WTC11 (cell line): Measurements from ENCODE around the gene BPIFB2. TPM values are rescaled to one million over a fixed set of nuclear protein-coding genes. Genes with fewer than 3 reads are reported as not detected.

Experiments used
- ATAC-seq: fragments of 200-7000 bp; cut with Tn5 transposase; 2 replicates; pipeline ENCODE4 v1.10.0; 2021; ENCODE audit warnings: mild to moderate bottlenecking, moderate library complexity
- CTCF ChIA-PET: fragments of 300-600 bp; sonication (Branson Sonifier 250); formaldehyde crosslinking; loops from one replicate; lab custom pipeline; 2021; ENCODE audit warnings: antibody characterized with exemption; lab: Charles Lee
- POLR2A ChIA-PET: fragments of 350-600 bp; sonication (Branson Sonifier 250); formaldehyde crosslinking; loops from one replicate; lab custom pipeline; 2021; ENCODE audit warnings: antibody characterized with exemption; lab: Charles Lee
- DNase-seq: peaks from one replicate; pipeline ENCODE4 v3.0.0; 2021; ENCODE audit warnings: low spot score
- H3K27ac Mint-ChIP-seq: 2 replicates; pipeline ENCODE4 v1.8.0; 2021; ENCODE audit warnings: mixed read lengths
- H3K27me3 Mint-ChIP-seq: 2 replicates; pipeline ENCODE4 v1.8.0; 2021; ENCODE audit warnings: low read depth, mild to moderate bottlenecking, moderate library complexity, mixed read lengths
- H3K36me3 Mint-ChIP-seq: 2 replicates; pipeline ENCODE4 v1.8.0; 2021; ENCODE audit warnings: mixed read lengths
- H3K4me1 Mint-ChIP-seq: 2 replicates; pipeline ENCODE4 v1.8.0; 2022; ENCODE audit warnings: mixed read lengths
- H3K4me3 Mint-ChIP-seq: 2 replicates; pipeline ENCODE4 v1.8.0; 2021; ENCODE audit warnings: mild to moderate bottlenecking, moderate library complexity, mixed read lengths
- H3K9me3 Mint-ChIP-seq: 2 replicates; pipeline ENCODE4 v1.8.0; 2021; ENCODE audit warnings: mixed read lengths
- ETV6 ChIP-seq: sonication (generic); formaldehyde crosslinking; IDR thresholded peaks from 2 replicates; pipeline ENCODE4 v1.8.1; 2022; ENCODE audit warnings: mild to moderate bottlenecking, missing genetic modification reagents
- GABPB1 ChIP-seq: sonication (generic); formaldehyde crosslinking; IDR thresholded peaks from 2 replicates; pipeline ENCODE4 v1.8.1; 2023; ENCODE audit warnings: mild to moderate bottlenecking, missing genetic modification reagents
- HMGA2 ChIP-seq: fragments of 250-450 bp; sonication (Bioruptor Pico); IDR thresholded peaks from 2 replicates; pipeline ENCODE4 v1.4.0; 2021; ENCODE audit warnings: mild to moderate bottlenecking, moderate library complexity
- IRF2 ChIP-seq: sonication (generic); formaldehyde crosslinking; IDR thresholded peaks from 2 replicates; pipeline ENCODE4 v1.8.0; 2022; ENCODE audit warnings: low read depth, missing genetic modification reagents, borderline replicate concordance
- JAZF1 ChIP-seq: fragments of 250-450 bp; sonication (Bioruptor Pico); IDR thresholded peaks from 2 replicates; pipeline ENCODE4 v1.9.0; 2021; ENCODE audit warnings: moderate library complexity, mild to moderate bottlenecking, inconsistent platforms
- KAT7 ChIP-seq: sonication (generic); formaldehyde crosslinking; IDR thresholded peaks from 2 replicates; pipeline ENCODE4 v1.8.1; 2023; ENCODE audit warnings: missing genetic modification reagents, mild to moderate bottlenecking, borderline replicate concordance
- NR1H2 ChIP-seq: sonication (generic); formaldehyde crosslinking; IDR thresholded peaks from 2 replicates; pipeline ENCODE4 v1.9.0; 2021; ENCODE audit warnings: mild to moderate bottlenecking, moderate library complexity, missing genetic modification reagents
- PRRX2 ChIP-seq: fragments of 250-450 bp; sonication (Bioruptor Pico); IDR thresholded peaks from 2 replicates; pipeline ENCODE4 v1.8.0; 2021; ENCODE audit warnings: mild to moderate bottlenecking
- SOX15 ChIP-seq: fragments of 250-450 bp; sonication (Bioruptor Pico); IDR thresholded peaks from 2 replicates; pipeline ENCODE4 v1.9.0; 2021; ENCODE audit warnings: mild to moderate bottlenecking
- SP1 ChIP-seq: sonication (generic); formaldehyde crosslinking; conservative IDR thresholded peaks from 2 replicates; pipeline ENCODE4 v1.8.1; 2022; ENCODE audit warnings: missing genetic modification reagents
- ZBTB21 ChIP-seq: sonication (generic); formaldehyde crosslinking; IDR thresholded peaks from 2 replicates; pipeline ENCODE4 v1.8.1; 2023; ENCODE audit warnings: mild to moderate bottlenecking, missing genetic modification reagents, borderline replicate concordance
- ZNF396 ChIP-seq: fragments of 250-450 bp; sonication (Bioruptor Pico); IDR thresholded peaks from 2 replicates; pipeline ENCODE4 v1.8.0; 2021; ENCODE audit warnings: mild to moderate bottlenecking, moderate library complexity, borderline replicate concordance
- ZNF423 ChIP-seq: fragments of 250-450 bp; sonication (Bioruptor Pico); IDR thresholded peaks from 2 replicates; pipeline ENCODE4 v2.1.2; 2022; ENCODE audit warnings: mild to moderate bottlenecking, moderate library complexity
- total RNA-seq: library from RNA; stranded (reverse); gene quantifications from 3 replicates; pipeline ENCODE4 v1.2.3, GENCODE V29; 2021
- TF ChIP-seq, protein P1 (sequence below): fragments of 200-600 bp; IDR thresholded peaks from 2 replicates; pipeline ENCODE4 v1.8.0; 2022; ENCODE audit warnings: antibody characterized with exemption
- TF ChIP-seq, protein P2 (sequence below): sonication (generic); formaldehyde crosslinking; IDR thresholded peaks from 2 replicates; pipeline ENCODE4 v1.8.1; 2023; ENCODE audit warnings: mild to moderate bottlenecking, missing genetic modification reagents, borderline replicate concordance
- TF ChIP-seq, protein P3 (sequence below): sonication (generic); formaldehyde crosslinking; IDR thresholded peaks from 2 replicates; pipeline ENCODE4 v1.8.1; 2022; ENCODE audit warnings: mild to moderate bottlenecking, moderate library complexity, missing genetic modification reagents
- TF ChIP-seq, protein P4 (sequence below): fragments of 250-450 bp; sonication (Bioruptor Pico); IDR thresholded peaks from 2 replicates; pipeline ENCODE4 v1.9.0; 2021; ENCODE audit warnings: moderate library complexity, mild to moderate bottlenecking, inconsistent platforms, borderline replicate concordance
- TF ChIP-seq, protein P5 (sequence below): sonication (generic); formaldehyde crosslinking; IDR thresholded peaks from 2 replicates; pipeline ENCODE4 v1.8.1; 2023; ENCODE audit warnings: mild to moderate bottlenecking, missing genetic modification reagents

BPIFB2 gene
- total RNA-seq, 1 experiment from 2014 or later, result 0.09 TPM

DNA sequence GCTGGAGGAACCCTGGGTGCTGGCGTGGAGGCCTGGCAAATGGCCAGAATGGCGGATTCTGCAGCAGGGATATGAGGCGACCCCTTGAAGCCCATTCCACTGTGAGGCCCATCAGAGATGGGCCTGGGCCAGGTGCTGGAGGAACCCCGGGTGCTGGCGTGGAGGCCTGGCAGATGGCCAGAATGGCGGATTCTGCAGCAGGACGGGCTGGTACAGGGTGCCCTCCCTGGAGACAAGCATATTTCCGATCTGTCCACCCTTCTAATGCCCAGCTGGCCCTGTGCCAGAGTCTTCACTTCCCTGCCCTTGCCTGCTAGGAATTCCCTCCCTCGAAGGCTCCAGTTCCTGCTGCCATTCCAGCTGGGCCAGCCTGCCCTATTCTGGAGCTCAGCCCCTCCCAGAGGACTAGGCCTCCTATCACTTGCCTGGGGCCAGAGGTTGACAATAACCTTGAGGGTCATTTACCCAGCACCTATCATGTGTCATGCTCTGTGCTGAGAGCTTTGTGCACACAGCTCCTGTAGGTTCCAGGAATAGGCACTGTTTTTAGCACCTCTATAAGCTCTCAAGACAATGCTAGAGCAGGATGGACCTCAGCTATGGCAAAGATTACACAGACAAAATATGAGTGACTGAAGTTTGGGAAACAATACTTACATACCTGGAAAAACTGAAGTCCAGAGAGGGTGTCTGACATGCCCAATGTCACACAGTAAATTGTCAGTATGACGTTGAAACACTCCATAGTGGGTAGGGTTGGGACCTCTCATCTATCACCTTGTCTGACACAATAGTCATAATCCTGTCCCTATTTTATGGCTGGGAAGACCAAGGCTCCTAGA is 24.7 kb upstream of the BPIFB2 start:
- CTCF ChIA-PET, result interaction anchor here (1.4 to 3.5 kb wide), 3 partner anchors 12 to 113 kb away, joined by 3 to 15 read pairs (median 4); no protein-coding TSS in a partner anchor
- H3K9me3 Mint-ChIP-seq, result no peaks in the 10 kb centered on the region
- no peak for DNase-seq
- no peak overlapping the region for H3K27ac Mint-ChIP-seq
- no peaks in the 10 kb centered on the region for H3K27me3 Mint-ChIP-seq
- ATAC-seq, result no peak
- H3K4me1 Mint-ChIP-seq, result 0 out of 2 replicates have a peak, but pooled peaks cover 7% of the 10 kb centered on the region
- no peak overlapping the region for H3K4me3 Mint-ChIP-seq
- TF ChIP-seq, protein P1, sequence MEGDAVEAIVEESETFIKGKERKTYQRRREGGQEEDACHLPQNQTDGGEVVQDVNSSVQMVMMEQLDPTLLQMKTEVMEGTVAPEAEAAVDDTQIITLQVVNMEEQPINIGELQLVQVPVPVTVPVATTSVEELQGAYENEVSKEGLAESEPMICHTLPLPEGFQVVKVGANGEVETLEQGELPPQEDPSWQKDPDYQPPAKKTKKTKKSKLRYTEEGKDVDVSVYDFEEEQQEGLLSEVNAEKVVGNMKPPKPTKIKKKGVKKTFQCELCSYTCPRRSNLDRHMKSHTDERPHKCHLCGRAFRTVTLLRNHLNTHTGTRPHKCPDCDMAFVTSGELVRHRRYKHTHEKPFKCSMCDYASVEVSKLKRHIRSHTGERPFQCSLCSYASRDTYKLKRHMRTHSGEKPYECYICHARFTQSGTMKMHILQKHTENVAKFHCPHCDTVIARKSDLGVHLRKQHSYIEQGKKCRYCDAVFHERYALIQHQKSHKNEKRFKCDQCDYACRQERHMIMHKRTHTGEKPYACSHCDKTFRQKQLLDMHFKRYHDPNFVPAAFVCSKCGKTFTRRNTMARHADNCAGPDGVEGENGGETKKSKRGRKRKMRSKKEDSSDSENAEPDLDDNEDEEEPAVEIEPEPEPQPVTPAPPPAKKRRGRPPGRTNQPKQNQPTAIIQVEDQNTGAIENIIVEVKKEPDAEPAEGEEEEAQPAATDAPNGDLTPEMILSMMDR, result no peak
- TF ChIP-seq, protein P2, sequence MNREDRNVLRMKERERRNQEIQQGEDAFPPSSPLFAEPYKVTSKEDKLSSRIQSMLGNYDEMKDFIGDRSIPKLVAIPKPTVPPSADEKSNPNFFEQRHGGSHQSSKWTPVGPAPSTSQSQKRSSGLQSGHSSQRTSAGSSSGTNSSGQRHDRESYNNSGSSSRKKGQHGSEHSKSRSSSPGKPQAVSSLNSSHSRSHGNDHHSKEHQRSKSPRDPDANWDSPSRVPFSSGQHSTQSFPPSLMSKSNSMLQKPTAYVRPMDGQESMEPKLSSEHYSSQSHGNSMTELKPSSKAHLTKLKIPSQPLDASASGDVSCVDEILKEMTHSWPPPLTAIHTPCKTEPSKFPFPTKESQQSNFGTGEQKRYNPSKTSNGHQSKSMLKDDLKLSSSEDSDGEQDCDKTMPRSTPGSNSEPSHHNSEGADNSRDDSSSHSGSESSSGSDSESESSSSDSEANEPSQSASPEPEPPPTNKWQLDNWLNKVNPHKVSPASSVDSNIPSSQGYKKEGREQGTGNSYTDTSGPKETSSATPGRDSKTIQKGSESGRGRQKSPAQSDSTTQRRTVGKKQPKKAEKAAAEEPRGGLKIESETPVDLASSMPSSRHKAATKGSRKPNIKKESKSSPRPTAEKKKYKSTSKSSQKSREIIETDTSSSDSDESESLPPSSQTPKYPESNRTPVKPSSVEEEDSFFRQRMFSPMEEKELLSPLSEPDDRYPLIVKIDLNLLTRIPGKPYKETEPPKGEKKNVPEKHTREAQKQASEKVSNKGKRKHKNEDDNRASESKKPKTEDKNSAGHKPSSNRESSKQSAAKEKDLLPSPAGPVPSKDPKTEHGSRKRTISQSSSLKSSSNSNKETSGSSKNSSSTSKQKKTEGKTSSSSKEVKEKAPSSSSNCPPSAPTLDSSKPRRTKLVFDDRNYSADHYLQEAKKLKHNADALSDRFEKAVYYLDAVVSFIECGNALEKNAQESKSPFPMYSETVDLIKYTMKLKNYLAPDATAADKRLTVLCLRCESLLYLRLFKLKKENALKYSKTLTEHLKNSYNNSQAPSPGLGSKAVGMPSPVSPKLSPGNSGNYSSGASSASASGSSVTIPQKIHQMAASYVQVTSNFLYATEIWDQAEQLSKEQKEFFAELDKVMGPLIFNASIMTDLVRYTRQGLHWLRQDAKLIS (CRISPR knock-in tag), result no peak
- POLR2A ChIA-PET, result no interaction called here
- H3K36me3 Mint-ChIP-seq, result no peaks in the 10 kb centered on the region

DNA sequence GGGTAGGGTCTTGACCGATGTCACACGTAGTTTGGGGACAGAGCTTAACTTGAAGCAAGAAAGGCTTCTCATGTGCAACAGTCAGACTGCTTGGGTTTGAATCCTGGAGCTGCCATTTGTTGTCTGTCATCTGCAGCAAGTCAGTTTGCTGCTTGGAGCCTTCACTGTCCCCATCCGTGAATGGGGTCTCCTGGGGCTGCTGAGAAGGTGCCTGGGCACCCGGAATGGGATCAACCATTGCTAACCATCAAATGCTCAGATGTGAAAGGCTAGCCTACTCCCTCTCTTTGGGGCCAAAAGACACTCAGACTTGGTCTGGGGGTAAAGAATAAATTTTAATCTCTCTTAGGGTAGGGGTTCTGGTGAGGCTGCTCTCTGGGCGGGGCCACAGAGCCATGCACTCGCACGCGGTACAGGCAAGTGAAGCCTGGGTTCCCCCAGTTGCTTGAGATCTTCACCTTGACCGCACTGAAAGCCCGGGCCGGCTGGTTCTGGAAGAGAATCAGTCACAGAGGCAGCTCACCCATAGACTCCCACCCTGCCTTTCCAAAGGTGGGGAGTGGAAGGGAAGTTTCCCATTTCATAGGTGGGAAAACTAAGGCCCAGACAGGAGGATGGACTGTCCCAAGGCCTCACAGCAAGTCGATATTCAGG is 23.9 kb upstream of the BPIFB2 start:
- Mint-ChIP-seq H3K4me3 (no peak overlapping the region), H3K9me3 (no peaks in the 10 kb centered on the region), H3K27ac (no peak overlapping the region)
- TF ChIP-seq ZBTB21 (CRISPR knock-in tag), result no peak
- TF ChIP-seq JAZF1, result no peak
- no peak for TF ChIP-seq GABPB1 (CRISPR knock-in tag)
- no peak for TF ChIP-seq IRF2 (CRISPR knock-in tag)
- TF ChIP-seq, protein P3, sequence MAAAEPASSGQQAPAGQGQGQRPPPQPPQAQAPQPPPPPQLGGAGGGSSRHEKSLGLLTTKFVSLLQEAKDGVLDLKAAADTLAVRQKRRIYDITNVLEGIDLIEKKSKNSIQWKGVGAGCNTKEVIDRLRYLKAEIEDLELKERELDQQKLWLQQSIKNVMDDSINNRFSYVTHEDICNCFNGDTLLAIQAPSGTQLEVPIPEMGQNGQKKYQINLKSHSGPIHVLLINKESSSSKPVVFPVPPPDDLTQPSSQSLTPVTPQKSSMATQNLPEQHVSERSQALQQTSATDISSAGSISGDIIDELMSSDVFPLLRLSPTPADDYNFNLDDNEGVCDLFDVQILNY, result no peak
- no peak for TF ChIP-seq ZNF423 (CRISPR knock-in tag)
- TF ChIP-seq SOX15 (CRISPR knock-in tag), result no peak
- no peak for TF ChIP-seq ZNF396 (CRISPR knock-in tag)
- no peak for TF ChIP-seq PRRX2 (CRISPR knock-in tag)
- TF ChIP-seq NR1H2 (CRISPR knock-in tag), result no peak
- TF ChIP-seq, all 79 proteins: peak for 0
- no peaks in the 10 kb centered on the region for H3K27me3 Mint-ChIP-seq
- DNase-seq (no peak), ATAC-seq (no peak)
- H3K4me1 Mint-ChIP-seq, result 0 out of 2 replicates have a peak, but pooled peaks cover 4% of the 10 kb centered on the region
- ChIA-PET POLR2A (no interaction called here), CTCF (interaction anchor here (0.6 to 3.5 kb wide), 5 partner anchors 12 to 316 kb away, joined by 3 to 15 read pairs (median 4); no protein-coding TSS in a partner anchor)
- H3K36me3 Mint-ChIP-seq, result no peaks in the 10 kb centered on the region

DNA sequence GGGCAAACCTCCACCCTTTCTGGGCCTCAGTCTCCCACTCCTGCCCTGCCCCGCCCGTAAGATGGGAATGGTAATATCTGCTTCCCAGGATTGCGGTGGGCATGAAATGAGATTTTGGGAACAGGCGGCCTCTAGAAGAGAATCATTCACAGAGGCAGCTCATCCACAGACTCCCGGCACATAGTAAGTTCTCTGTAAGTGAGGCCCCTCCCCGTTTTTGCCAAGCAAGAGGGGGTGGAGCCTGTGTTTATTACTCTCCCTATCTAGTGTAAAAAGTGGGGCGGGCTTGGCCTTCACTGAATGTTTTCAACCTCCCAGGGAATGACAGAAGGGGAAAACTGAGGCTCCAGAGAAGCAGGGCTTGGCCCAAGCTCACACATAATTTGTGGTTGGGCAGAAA is 23.3 kb upstream of the BPIFB2 start:
- DNase-seq (no peak), ATAC-seq (peak; percentile 75)
- Mint-ChIP-seq H3K4me3 (no peak overlapping the region), H3K27ac (no peak overlapping the region), H3K27me3 (no peaks in the 10 kb centered on the region), H3K36me3 (no peaks in the 10 kb centered on the region), H3K9me3 (no peaks in the 10 kb centered on the region), H3K4me1 (0 out of 2 replicates have a peak, but pooled peaks cover 4% of the 10 kb centered on the region)
- TF ChIP-seq KAT7 (no peak), SP1 (CRISPR knock-in tag) (no peak), ZNF396 (CRISPR knock-in tag) (no peak), ETV6 (no peak), HMGA2 (CRISPR knock-in tag) (no peak)
- TF ChIP-seq, protein P4, sequence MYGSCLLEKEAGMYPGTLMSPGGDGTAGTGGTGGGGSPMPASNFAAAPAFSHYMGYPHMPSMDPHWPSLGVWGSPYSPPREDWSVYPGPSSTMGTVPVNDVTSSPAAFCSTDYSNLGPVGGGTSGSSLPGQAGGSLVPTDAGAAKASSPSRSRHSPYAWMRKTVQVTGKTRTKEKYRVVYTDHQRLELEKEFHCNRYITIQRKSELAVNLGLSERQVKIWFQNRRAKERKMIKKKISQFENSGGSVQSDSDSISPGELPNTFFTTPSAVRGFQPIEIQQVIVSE, result no peak
- TF ChIP-seq, protein P5, sequence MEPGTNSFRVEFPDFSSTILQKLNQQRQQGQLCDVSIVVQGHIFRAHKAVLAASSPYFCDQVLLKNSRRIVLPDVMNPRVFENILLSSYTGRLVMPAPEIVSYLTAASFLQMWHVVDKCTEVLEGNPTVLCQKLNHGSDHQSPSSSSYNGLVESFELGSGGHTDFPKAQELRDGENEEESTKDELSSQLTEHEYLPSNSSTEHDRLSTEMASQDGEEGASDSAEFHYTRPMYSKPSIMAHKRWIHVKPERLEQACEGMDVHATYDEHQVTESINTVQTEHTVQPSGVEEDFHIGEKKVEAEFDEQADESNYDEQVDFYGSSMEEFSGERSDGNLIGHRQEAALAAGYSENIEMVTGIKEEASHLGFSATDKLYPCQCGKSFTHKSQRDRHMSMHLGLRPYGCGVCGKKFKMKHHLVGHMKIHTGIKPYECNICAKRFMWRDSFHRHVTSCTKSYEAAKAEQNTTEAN (CRISPR knock-in tag), result no peak
- CTCF ChIA-PET, result interaction anchor here (0.5 to 3.5 kb wide), 5 partner anchors 11 to 315 kb away, joined by 3 to 15 read pairs (median 4); no protein-coding TSS in a partner anchor
- POLR2A ChIA-PET, result interaction anchor here (0.5 kb wide), 1 partner anchor 22 kb away, joined by 3 read pairs; no protein-coding TSS in a partner anchor
